HG02763 (cell line): ENCODE measurements around the gene EVC.

Experiments
- ATAC-seq: cut with Tn5 transposase; IDR thresholded peaks from one replicate; pipeline ENCODE4 v1.9.1; 2021; ENCODE audit warnings: mild to moderate bottlenecking, moderate library complexity; ENCODE audit not compliant: unreplicated experiment

Gene EVC

GRCh38 chr4:5753766-5754528 lies 42.9 kb downstream of the EVC start:
- no peak for ATAC-seq

- no peak for ATAC-seq
Observed at GRCh38 chr4:5754529-5754881, 43.5 kb downstream of the EVC start.

- no peak for ATAC-seq
Observed at GRCh38 chr4:5755161-5755560, 44.2 kb downstream of the EVC start.

DNA sequence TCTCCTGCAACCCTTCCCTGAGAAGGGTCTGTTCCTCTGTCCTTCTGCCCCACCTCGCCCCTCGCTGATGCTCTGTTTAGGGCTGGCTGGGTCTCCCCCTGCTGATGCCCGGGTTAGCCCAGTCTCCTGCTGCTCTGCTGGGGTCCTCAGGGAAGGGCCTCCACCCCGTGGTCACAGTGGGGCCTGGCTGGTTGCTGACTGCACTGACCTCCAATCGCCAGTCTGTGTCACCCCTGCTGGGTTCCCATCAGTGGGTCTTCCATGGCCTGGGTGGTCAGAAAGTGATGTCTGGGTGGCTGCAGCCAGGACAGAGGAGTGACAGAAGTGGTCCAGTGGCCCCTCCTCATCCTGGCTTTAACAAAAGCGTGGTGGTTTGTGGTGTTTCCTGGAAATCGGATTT lies 44.7 kb downstream of the EVC start:
- no peak for ATAC-seq

DNA sequence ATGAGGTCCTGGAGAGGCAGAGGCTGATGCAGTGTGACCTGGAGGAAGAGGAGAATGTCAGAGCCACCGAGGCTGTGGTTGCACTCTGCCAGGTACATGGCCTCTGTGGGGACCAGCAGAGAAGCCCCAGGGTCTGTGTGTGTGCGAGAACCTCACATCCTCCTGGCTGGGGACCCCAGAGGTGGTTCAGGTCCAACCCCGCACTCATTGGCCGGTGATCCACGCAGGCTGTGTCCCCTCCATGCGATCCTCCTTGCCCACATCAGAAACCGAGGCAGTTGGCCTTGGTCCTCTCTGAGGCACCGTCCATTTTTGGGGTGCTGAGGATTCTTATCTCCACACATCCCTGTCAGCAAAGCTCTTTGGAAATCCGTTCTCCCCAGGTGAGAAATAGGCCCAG lies 45.3 kb downstream of the EVC start:
- ATAC-seq: no peak

GRCh38 chr4:5757091-5757490 lies 46.1 kb downstream of the EVC start:
- no peak for ATAC-seq

GRCh38 chr4:5757536-5757935 lies 46.5 kb downstream of the EVC start:
- no peak for ATAC-seq

DNA sequence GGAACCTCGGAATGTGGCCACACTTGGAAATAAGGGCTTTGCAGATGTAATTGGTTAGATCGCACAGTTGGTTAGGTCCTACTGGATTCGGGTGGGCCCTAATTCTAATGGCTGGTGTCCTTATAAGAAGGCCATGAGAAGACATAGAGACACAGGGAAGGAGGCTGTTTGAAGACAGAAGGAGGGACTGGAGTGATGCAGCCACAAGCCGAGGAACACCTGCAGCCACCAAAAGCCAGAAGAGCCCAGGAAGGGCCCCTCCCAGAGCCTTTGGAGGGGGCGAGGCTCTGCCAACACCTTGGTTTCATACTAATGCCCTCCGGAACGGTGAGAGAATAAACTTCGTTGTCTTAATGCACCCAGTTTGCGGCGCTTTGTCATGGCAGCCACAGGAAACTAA lies 47.0 kb downstream of the EVC start:
- no peak for ATAC-seq

GRCh38 chr4:5758741-5759140 lies 47.7 kb downstream of the EVC start:
- ATAC-seq: no peak

GRCh38 chr4:5759236-5760075 lies 48.5 kb downstream of the EVC start:
- no peak for ATAC-seq

GRCh38 chr4:5760246-5760645 lies 49.2 kb downstream of the EVC start:
- no peak for ATAC-seq

DNA sequence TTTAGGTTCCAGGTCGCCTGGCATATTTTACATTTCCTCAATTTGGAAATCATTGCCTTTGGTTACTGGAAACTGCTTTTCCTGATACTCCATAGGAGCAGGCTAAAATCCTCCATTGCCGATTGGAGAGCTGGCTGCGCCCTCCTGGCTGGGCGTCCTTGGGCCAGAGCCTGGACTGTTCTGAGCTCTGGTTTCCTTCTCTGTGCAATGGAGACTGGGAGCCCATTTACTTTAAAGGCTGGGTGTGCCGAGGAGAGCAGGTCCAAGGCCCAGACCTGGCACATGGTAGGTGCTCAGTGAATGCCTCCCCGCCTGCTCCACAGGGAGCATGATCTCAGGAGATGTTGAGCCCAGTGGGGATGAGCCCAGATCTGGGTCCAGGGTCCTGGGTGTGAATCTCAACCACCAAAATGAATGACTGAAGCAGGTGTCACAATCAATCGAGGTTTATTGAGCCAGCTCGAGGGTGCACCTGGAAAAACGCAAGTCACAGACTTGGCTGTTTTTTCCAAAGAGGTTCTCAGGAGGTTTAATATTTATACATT lies 50.0 kb downstream of the EVC start:
- no peak for ATAC-seq

DNA sequence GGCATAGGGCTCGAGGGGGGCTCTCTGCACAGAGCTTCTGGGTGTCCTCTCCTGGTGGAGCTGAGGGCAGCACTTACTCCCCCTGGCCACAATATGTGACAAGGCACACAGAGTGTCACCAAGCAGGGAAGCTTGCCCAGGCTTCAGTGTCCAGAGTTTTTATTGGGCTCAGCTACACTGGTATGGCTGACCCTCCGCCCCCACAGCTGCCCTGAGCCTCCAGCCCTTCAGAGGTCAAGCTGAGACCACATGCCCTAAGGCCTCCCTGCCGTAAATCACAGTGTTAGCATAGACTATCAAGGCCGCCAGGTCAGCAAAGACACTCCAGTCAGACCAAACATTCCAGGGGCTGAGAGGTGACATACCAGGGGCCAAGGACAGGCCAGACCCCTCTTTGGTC lies 59.0 kb downstream of the EVC start:
- no peak for ATAC-seq

- no peak for ATAC-seq
Observed at GRCh38 chr4:5772528-5773270, 61.7 kb downstream of the EVC start.

- ATAC-seq: no peak
Observed at GRCh38 chr4:5773271-5773555, 62.2 kb downstream of the EVC start.

DNA sequence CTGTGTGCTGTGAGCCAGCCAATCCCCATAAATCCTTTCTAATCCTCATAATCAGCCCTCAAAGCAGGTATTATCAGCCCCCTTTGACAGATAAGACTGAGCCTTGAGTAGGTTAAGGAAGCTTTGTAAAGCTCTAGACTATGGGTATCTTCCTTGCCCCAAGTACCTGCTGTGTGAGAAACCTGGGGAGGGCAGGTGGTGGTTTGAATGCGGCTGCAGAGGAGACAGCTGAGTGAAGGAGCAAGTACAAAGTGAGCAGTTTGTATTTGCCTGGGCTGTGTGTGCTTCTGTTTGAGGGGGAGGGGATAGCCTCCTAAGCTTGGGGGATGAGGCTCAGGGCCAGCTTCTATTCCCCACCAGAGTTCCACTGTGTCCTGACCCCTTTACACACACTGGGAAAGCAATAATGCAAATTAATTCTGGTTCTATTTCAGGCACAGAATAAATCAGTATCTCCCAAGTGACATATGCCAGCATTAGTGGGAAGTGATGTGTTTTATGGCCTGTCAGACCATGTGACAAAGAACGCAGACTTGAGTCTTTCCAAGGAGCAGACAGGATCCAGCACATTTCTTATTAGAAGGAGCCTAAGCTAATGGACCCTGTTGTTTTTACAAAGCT lies 63.5 kb downstream of the EVC start:
- no peak for ATAC-seq

DNA sequence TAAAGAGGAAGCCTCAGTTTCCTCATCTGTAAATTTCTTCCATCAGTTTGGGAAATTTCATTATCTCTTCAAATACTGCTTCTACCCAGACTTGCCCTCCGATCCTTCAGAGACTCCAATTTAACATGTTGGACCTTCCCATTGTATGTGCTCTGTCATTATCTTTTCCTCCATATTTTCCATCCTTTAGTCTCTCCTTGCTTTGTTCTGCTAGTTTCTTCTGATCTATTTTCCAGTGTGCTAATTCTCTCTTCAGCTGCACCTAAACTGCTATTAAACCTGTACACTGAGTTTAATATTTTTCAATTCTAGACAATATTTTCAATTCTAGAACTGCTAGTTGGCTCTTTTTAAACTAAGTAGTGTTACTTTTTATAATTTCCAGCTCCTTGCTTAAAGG lies 65.5 kb downstream of the EVC start:
- ATAC-seq: no peak

GRCh38 chr4:5780831-5781480 lies 70.0 kb downstream of the EVC start:
- no peak for ATAC-seq

DNA sequence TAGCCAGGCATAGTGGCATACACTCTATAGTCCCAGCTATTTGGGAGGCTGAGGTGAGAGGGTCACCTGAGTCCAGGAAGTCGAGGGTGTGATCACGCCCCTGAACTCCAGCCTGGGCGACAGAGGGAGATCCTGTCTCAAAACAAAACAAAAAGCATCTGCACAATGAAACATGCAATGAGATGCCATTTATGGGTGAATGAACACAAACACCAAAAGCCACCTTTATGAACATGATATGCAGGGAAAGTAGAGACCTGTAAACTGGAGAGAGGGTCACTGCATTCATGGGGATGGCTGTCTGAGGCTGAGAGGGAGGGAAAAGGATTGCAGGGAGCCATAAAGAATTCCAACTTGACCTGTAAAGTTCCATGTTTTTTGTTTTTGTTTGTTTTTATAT lies 70.7 kb downstream of the EVC start:
- no peak for ATAC-seq

DNA sequence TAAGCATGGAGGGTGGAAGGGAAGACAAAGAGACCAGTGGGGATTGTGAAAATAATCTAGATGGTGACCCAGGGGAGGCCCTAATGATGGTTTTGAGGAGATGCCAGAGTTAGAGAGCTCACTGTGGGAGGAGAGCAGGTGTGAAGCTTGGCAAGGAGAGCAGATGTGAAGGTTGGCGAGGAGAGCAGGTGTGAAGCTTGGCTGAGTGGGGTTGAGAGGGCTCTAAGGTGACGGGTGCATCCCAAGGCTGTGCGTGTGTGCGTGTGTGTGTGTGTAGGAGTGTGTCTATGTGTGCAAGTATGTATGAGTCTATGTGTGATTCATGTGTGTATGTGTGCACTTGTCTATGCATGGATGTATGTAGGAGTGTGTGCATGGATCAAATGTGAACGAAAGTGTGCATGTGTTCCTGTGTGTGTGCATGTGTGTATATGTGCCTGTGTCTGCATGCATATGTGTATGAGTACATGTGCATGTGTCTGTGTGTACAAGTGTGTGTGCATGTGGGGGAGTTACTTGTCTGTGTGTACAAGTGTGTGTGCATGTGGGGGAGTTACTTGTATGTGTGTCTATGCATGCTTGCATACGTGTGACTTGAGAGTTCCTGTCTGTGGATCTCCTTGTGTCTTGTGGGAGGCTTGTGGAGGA lies 72.0 kb downstream of the EVC start:
- no peak for ATAC-seq
